WI38 (cell line): ENCODE results near the gene ATP6V0A4.
"Not testable (repeated sequence)": the region's sequence is repeated elsewhere in the genome, so short reads cannot be mapped to it uniquely, and the experiment has no call there.

Experiments
- H3K4me3 ChIP-seq: 2 replicates; pipeline ENCODE4 v1.5.1; 2011; ENCODE audit warnings: low read depth, mild to moderate bottlenecking, control low read depth, low read length
- CTCF ChIP-seq: IDR thresholded peaks from 2 replicates; pipeline ENCODE4 v1.5.1; 2012; ENCODE audit warnings: low read depth, mild to moderate bottlenecking, control low read depth, low read length

The ATP6V0A4 gene

GRCh38 chr7:138691178-138691577 lies 106.8 kb downstream of the ATP6V0A4 start:
- H3K4me3 ChIP-seq: no peak overlapping the region
- TF ChIP-seq CTCF: no peak

GRCh38 chr7:138690495-138690894 lies 107.5 kb downstream of the ATP6V0A4 start:
- no peak for TF ChIP-seq CTCF
- H3K4me3 ChIP-seq: no peak overlapping the region

- H3K4me3 ChIP-seq: not testable (repeated sequence)
Measured at GRCh38 chr7:138688037-138688436, 110.0 kb downstream of the ATP6V0A4 start.

GRCh38 chr7:138684340-138684739 lies 113.7 kb downstream of the ATP6V0A4 start:
- no peak for TF ChIP-seq CTCF
- no peak overlapping the region for H3K4me3 ChIP-seq

DNA sequence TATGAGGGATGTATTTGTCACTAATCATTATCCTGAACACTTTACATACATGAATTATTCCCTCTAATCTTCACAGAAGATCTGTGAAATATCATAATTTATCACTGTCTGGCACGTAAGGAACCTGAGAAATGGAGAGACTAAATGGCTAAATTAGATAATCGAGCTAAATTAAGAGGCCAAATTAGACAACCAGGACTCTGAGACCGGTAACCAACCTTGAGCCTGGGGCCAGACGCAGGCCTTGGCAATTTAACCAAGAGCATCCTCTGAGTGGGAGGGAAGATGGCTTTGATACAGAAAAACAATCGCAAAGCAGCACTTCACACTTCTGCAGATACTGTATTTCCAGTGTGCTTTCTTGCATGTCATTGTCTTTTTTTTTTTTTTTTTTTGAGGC lies 118.2 kb downstream of the ATP6V0A4 start:
- H3K4me3 ChIP-seq: no peak overlapping the region
- no peak for TF ChIP-seq CTCF

GRCh38 chr7:138670594-138670993 lies 127.4 kb downstream of the ATP6V0A4 start:
- TF ChIP-seq CTCF: no peak
- H3K4me3 ChIP-seq: no peak overlapping the region

DNA sequence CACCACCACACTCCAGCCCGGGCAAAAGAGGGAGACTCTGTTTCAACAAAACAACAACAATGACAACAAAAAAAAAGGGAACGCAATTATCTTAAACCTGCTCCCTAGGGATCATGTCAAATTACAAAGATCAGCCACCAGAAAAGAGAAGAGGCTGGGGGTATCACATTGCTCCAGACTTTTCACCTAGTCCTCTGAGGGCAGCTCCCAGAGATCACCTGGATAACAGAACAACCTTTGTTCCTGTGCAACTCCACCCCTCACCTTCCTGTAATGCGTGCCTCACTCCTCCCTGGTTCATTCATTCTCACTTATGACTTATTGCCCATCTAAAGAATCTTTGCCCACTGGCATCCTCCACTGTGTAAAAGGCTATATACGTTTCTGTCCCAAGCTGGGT lies 128.6 kb downstream of the ATP6V0A4 start:
- H3K4me3 ChIP-seq: no peak overlapping the region
- no peak for TF ChIP-seq CTCF

DNA sequence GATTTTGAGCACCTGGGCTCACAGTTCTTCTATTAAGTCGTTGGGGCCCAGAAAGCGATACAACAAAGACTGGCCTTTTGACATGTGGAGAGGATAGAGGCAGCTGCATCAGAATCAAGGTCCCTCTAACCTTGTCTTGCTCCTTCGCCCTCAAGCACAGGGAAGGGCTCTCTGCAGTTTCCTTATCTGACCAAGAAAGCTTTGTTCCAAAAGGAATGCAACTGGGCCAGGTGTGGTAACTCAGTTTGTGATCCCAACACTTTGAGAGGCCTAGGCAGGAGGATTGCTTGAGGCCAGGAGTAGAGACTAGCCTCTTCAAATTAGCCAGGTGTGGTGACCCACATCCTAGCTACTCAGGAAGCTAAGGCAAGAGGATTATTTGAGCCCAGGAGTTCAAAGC lies 129.1 kb downstream of the ATP6V0A4 start:
- no peak for TF ChIP-seq CTCF
- H3K4me3 ChIP-seq: no peak overlapping the region
